GM12878 (cell line): ENCODE results near the gene NECTIN1. TPM values are rescaled to one million over a fixed set of nuclear protein-coding genes. Genes with fewer than 3 reads are reported as not detected.

Experiments
- ATAC-seq: fragments of 200-7000 bp; cut with Tn5 transposase; 3 replicates; pipeline ENCODE4 v1.9.1; 2020; ENCODE audit warnings: mild to moderate bottlenecking, moderate library complexity
- BruUV-seq: library from RNA; stranded (reverse); fragments of 400-500 nt; replicated peaks from 2 replicates; lab custom pipeline; 2021; lab: Mats Ljungman, UMichigan
- CTCF ChIA-PET: fragments of 300-600 bp; sonication (Branson Sonifier 250); formaldehyde crosslinking; extraction: SDS; loops from one replicate; lab custom pipeline; 2021; ENCODE audit warnings: inconsistent platforms; lab: Yijun Ruan, JAX
- POLR2A ChIA-PET: fragments of 350-600 bp; formaldehyde crosslinking; extraction: SDS; loops from one replicate; lab custom pipeline; 2021; ENCODE audit warnings: inconsistent platforms; lab: Charles Lee
- RAD21 ChIA-PET: fragments of 300-600 bp; sonication (Branson Sonifier 250); formaldehyde crosslinking; loops from one replicate; lab custom pipeline; 2023; ENCODE audit warnings: antibody characterized with exemption; ENCODE audit not compliant: unreplicated experiment; lab: Charles Lee
- SMC1A ChIA-PET: fragments of 300-600 bp; sonication (Branson Sonifier 250); formaldehyde crosslinking; loops from one replicate; lab custom pipeline; 2023; ENCODE audit not compliant: unreplicated experiment, uncharacterized antibody; lab: Charles Lee
- DNase-seq: peaks from one replicate; pipeline ENCODE4 v3.0.0-alpha.2; 2011; ENCODE audit warnings: low read depth, low spot score
- FAIRE-seq: peaks from 3 replicates; lab custom pipeline; 2011; peaks lifted over from hg19 to GRCh38; lab: Jason Lieb, UNC
- H2AFZ ChIP-seq: 2 replicates; pipeline ENCODE4 v1.6.0; 2011; ENCODE audit warnings: low read depth, low read length, control low read depth; ENCODE audit not compliant: control insufficient read depth
- H3K27ac ChIP-seq: 2 replicates; pipeline ENCODE4 v1.5.1; 2011; ENCODE audit warnings: control low read depth; ENCODE audit not compliant: control insufficient read depth, insufficient read depth
- H3K27me3 ChIP-seq, 2 experiments: replicated peaks in 1 of 2; 2 replicates each; pipeline versions ENCODE4 v1.6.0 to v1.6.1; 2011; ENCODE audit warnings: low read length in 1 of 2; ENCODE audit not compliant: control insufficient read depth in 2 of 2, insufficient read depth in 2 of 2
- H3K36me3 ChIP-seq, 2 experiments: 2 replicates each; pipeline ENCODE4 v1.5.1; 2011; ENCODE audit warnings: low read length in 1 of 2; ENCODE audit not compliant: control insufficient read depth in 2 of 2, insufficient read depth in 2 of 2
- H3K4me1 ChIP-seq: 2 replicates; pipeline ENCODE4 v1.6.1; 2011; ENCODE audit warnings: mild to moderate bottlenecking, low read length, moderate library complexity, mixed read lengths; ENCODE audit not compliant: control insufficient read depth, insufficient read depth
- H3K4me2 ChIP-seq: 2 replicates; pipeline ENCODE4 v1.6.0; 2011; ENCODE audit warnings: control low read depth; ENCODE audit not compliant: control insufficient read depth, insufficient read depth
- H3K4me3 ChIP-seq: fragments of 200-600 bp; sonication (generic); 2 replicates; pipeline ENCODE4 v1.5.1; 2016
- H3K79me2 ChIP-seq: 2 replicates; pipeline ENCODE4 v1.6.0; 2011; ENCODE audit warnings: low read length; ENCODE audit not compliant: control insufficient read depth, insufficient read depth
- H3K9ac ChIP-seq: 2 replicates; pipeline ENCODE4 v1.8.0; 2011; ENCODE audit warnings: low read length, control low read depth, mixed read lengths; ENCODE audit not compliant: control insufficient read depth, insufficient read depth
- H3K9me3 ChIP-seq: replicated peaks from 3 replicates; pipeline ENCODE4 v1.5.1; 2011; ENCODE audit warnings: mild to moderate bottlenecking, low read length; ENCODE audit not compliant: control insufficient read depth, insufficient read depth
- H4K20me1 ChIP-seq: 2 replicates; pipeline ENCODE4 v1.6.0; 2011; ENCODE audit not compliant: control insufficient read depth, insufficient read depth
- FOXM1 ChIP-seq: IDR thresholded peaks from 2 replicates; pipeline ENCODE4 v1.6.1; 2012; ENCODE audit warnings: low read depth, mild to moderate bottlenecking, inconsistent platforms, low read length, moderate library complexity
- HDGF ChIP-seq: fragments of 450-650 bp; IDR thresholded peaks from 2 replicates; pipeline ENCODE4 v1.6.1; 2016; ENCODE audit warnings: antibody characterized with exemption
- JUNB ChIP-seq: IDR thresholded peaks from 2 replicates; pipeline ENCODE4 v1.6.1; 2016; ENCODE audit warnings: antibody characterized with exemption, mild to moderate bottlenecking
- MEF2B ChIP-seq: fragments of 450-650 bp; IDR thresholded peaks from 2 replicates; pipeline ENCODE4 v1.6.1; 2018; ENCODE audit warnings: mild to moderate bottlenecking, moderate library complexity; ENCODE audit not compliant: partially characterized antibody, poor library complexity, severe bottlenecking
- SMAD1 ChIP-seq: fragments of 450-650 bp; IDR thresholded peaks from 2 replicates; pipeline ENCODE4 v1.6.1; 2018; ENCODE audit warnings: mild to moderate bottlenecking, low read depth; ENCODE audit not compliant: partially characterized antibody
- SMC3 ChIP-seq: IDR thresholded peaks from 2 replicates; pipeline ENCODE4 v1.6.1; 2011; ENCODE audit warnings: low read length, improper control_type of control experiment, borderline replicate concordance
- SP1 ChIP-seq: IDR thresholded peaks from one replicate; pipeline ENCODE4 v1.6.1; 2011; ENCODE audit warnings: low read depth, low read length
- SREBF1 ChIP-seq: IDR thresholded peaks from 2 replicates; pipeline ENCODE4 v1.6.1; 2012; ENCODE audit warnings: mild to moderate bottlenecking, low read length
- SUZ12 ChIP-seq: fragments of 200-600 bp; sonication (generic); IDR thresholded peaks from one replicate; pipeline ENCODE4 v1.6.1; 2018; ENCODE audit warnings: antibody characterized with exemption, mild to moderate bottlenecking; ENCODE audit not compliant: unreplicated experiment
- WGBS: methylation state at CpG from one replicate; pipeline ENCODE4 v1.1.6; 2016; ENCODE audit warnings: low lambda C conversion rate; ENCODE audit not compliant: insufficient replicate concordance, insufficient coverage; ENCODE audit errors: missing lambda C conversion rate; 5-methylcytosine and 5-hydroxymethylcytosine counted together
- in situ Hi-C: fragments of 300-500 bp; cut with MboI; formaldehyde crosslinking; loops from 9 replicates; pipeline ENCODE4 v1.14.3; 2018; ENCODE audit warnings: mixed read lengths
- intact Hi-C: fragments of 100-400 bp; cut with micrococcal nuclease; formaldehyde crosslinking; loops from one replicate; pipeline ENCODE4 v1.14.2; 2022; ENCODE audit not compliant: unreplicated experiment
- polyA plus RNA-seq, 11 experiments: library from polyadenylated mRNA; depleted of rRNA in 4 of 11; unstranded in 6 of 11; stranded (reverse) in 5 of 11; fragments of >200 nt; fragmentation: Nextera tagmentation in 4 of 11; fragmentation: Illumina TruSeq in 1 of 11; extraction: Ambion mirVana in 4 of 11; extraction: Trizol in 1 of 11; gene quantifications; 1 replicate in 1 of 11; 2 replicates in 10 of 11; pipeline versions ENCODE4 v1.2.1 to v1.2.3, GENCODE V29; 2011 to 2016; ENCODE audit warnings: inconsistent platforms in 2 of 11, missing spikeins in 2 of 11, low read depth in 1 of 11
- total RNA-seq, 4 experiments: library from RNA; depleted of rRNA in 3 of 4; stranded (reverse); fragments of >200 nt in 3 of 4; fragmentation: Illumina TruSeq in 1 of 4; extraction: Trizol in 1 of 4; gene quantifications; 2 replicates each; pipeline versions ENCODE4 v1.2.1 to v1.2.3, GENCODE V29; 2013 to 2021
- TF ChIP-seq, protein P1 (sequence below): fragments of 450-650 bp; IDR thresholded peaks from 2 replicates; pipeline ENCODE4 v1.6.1; 2018; ENCODE audit warnings: mild to moderate bottlenecking, low read depth, moderate library complexity; ENCODE audit not compliant: partially characterized antibody
- TF ChIP-seq, protein P2 (sequence below): fragments of 450-650 bp; IDR thresholded peaks from 2 replicates; pipeline ENCODE4 v1.6.1; 2018; ENCODE audit warnings: borderline replicate concordance, mild to moderate bottlenecking; ENCODE audit not compliant: partially characterized antibody

The NECTIN1 gene
- total and polyA plus RNA-seq, 10 of the 15 experiments (the other 5 are each of a cell fraction or from before 2014, with no cell fraction given), result 0.97 to 9.2 (median 2.3) TPM

DNA sequence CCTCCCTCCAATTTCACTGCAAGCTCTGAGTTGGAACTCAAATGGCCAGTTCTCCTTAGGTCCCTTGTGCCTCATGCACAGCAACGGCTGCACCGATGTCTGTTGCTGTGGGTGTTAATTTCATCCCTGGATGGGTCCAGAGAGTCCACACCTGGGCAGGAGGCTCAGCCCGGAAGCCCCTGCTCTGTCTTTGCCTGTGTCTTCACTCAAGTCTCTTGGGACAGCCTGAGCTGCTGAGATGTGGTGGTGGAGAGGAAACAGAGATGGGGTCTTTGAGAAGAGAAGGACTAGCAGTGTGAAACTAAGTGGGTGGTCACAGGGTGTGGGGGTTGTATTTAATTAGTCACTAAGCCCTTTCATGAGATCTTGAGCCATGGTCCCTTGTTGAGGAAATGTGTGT, 109.3 kb downstream of the NECTIN1 start:
- no peak overlapping the region for H3K9ac ChIP-seq
- ChIA-PET CTCF (interaction anchor here (1.0 to 1.4 kb wide), 3 partner anchors 12 to 489 kb away, joined by 3 to 5 read pairs (median 4); no protein-coding TSS in a partner anchor), RAD21 (no interaction called here), SMC1A (no interaction called here), POLR2A (no interaction called here)
- peak; percentile 15 for ATAC-seq
- TF ChIP-seq MEF2B (peak; percentile 67), JUNB (no peak), SREBF1 (no peak)
- WGBS, result 2% methylated on average over 3 of the region's 3 CpGs
- H3K79me2 ChIP-seq, result no peaks in the 10 kb centered on the region
- no peaks in the 10 kb centered on the region for H3K9me3 ChIP-seq
- no peaks in the 10 kb centered on the region for H3K36me3 ChIP-seq
- H3K4me1 ChIP-seq, result no peaks in the 10 kb centered on the region
- in situ Hi-C loops, result no loop called here
- no peaks in the 10 kb centered on the region; a peak in 1 of 4 replicates for H3K27me3 ChIP-seq
- intact Hi-C loops, result loop anchor here (10.0 kb wide), 1 partner anchor 135 kb away; no protein-coding TSS in a partner anchor
- DNase-seq, result peak; percentile 16
- no peak overlapping the region for H3K27ac ChIP-seq
- no peak overlapping the region for H3K4me2 ChIP-seq
- no peak overlapping the region for H3K4me3 ChIP-seq
- no peak for FAIRE-seq
- BruUV-seq, result no TSS peak
- no peak overlapping the region for H2AFZ ChIP-seq
- no peaks in the 10 kb centered on the region for H4K20me1 ChIP-seq

DNA sequence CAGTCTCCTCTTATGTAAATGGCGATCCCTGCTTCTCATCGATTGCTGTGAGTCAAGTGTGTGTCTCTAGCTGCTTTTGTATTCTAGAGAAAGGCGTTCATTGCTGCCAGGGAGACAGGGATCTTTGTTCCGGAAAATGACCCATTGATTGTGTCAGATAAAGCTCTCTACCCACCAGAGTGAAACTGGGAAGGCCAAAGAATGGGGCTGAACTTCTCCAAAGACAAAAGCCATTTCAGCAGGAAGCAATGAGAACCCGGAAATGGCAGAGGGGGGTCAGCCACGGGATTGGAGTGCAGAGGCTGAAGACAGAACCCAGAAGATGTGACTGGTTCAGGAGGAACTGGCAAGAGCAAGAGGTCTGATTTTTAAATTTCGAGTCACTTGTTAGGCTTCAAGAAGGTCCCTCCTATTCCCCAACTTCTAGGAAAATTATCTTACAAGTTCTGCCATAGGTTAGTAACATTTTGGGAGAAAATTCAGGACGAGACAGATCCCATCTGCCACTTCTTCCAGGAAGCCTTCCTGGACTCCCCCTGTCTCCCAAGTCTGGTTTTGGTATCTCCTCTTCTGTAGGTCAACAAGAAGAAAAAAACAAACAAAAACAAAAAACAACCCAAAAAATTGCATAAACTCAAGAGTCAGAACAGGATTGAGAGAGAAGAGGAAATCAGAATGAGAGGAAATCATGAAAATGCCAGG, 110.6 kb downstream of the NECTIN1 start:
- intact Hi-C loops (loop anchor here (10.0 kb wide), 1 partner anchor 134 kb away; no protein-coding TSS in a partner anchor), in situ Hi-C loops (no loop called here)
- FAIRE-seq, result no peak
- WGBS, result 18% methylated on average over 8 of the region's 8 CpGs
- Histone ChIP-seq H3K27me3 (no peaks in the 10 kb centered on the region; a peak in 2 of 4 replicates), H3K4me3 (no peak overlapping the region), H3K27ac (no peak overlapping the region), H3K4me1 (no peaks in the 10 kb centered on the region), H3K9me3 (no peaks in the 10 kb centered on the region; the same call in 2 of the 3 replicates), H2AFZ (no peak overlapping the region), H3K4me2 (no peak overlapping the region), H3K79me2 (no peaks in the 10 kb centered on the region), H3K36me3 (no peaks in the 10 kb centered on the region), H3K9ac (no peak overlapping the region), H4K20me1 (no peaks in the 10 kb centered on the region)
- BruUV-seq, result no TSS peak
- no peak for ATAC-seq
- ChIA-PET RAD21 (no interaction called here), CTCF (interaction anchor here (1.2 to 1.4 kb wide), 2 partner anchors 11 to 49 kb away, joined by 3 to 4 read pairs; no protein-coding TSS in a partner anchor), POLR2A (no interaction called here), SMC1A (no interaction called here)
- DNase-seq, result no peak
- TF ChIP-seq SP1 (no peak), FOXM1 (no peak), SUZ12 (no peak), SMAD1 (no peak), HDGF (no peak), MEF2B (no peak), SMC3 (no peak)
- TF ChIP-seq, protein P1, sequence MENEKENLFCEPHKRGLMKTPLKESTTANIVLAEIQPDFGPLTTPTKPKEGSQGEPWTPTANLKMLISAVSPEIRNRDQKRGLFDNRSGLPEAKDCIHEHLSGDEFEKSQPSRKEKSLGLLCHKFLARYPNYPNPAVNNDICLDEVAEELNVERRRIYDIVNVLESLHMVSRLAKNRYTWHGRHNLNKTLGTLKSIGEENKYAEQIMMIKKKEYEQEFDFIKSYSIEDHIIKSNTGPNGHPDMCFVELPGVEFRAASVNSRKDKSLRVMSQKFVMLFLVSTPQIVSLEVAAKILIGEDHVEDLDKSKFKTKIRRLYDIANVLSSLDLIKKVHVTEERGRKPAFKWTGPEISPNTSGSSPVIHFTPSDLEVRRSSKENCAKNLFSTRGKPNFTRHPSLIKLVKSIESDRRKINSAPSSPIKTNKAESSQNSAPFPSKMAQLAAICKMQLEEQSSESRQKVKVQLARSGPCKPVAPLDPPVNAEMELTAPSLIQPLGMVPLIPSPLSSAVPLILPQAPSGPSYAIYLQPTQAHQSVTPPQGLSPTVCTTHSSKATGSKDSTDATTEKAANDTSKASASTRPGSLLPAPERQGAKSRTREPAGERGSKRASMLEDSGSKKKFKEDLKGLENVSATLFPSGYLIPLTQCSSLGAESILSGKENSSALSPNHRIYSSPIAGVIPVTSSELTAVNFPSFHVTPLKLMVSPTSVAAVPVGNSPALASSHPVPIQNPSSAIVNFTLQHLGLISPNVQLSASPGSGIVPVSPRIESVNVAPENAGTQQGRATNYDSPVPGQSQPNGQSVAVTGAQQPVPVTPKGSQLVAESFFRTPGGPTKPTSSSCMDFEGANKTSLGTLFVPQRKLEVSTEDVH, result no peak
- TF ChIP-seq, protein P2, sequence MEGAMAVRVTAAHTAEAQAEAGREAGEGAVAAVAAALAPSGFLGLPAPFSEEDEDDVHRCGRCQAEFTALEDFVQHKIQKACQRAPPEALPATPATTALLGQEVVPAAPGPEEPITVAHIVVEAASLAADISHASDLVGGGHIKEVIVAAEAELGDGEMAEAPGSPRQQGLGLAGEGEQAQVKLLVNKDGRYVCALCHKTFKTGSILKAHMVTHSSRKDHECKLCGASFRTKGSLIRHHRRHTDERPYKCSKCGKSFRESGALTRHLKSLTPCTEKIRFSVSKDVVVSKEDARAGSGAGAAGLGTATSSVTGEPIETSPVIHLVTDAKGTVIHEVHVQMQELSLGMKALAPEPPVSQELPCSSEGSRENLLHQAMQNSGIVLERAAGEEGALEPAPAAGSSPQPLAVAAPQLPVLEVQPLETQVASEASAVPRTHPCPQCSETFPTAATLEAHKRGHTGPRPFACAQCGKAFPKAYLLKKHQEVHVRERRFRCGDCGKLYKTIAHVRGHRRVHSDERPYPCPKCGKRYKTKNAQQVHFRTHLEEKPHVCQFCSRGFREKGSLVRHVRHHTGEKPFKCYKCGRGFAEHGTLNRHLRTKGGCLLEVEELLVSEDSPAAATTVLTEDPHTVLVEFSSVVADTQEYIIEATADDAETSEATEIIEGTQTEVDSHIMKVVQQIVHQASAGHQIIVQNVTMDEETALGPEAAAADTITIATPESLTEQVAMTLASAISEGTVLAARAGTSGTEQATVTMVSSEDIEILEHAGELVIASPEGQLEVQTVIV, result no peak
